HEK293 (cell line): ENCODE data around the gene NAV2.

Experiments used
- CTCF ChIP-seq: fragments of 450-650 bp; formaldehyde crosslinking; IDR thresholded peaks from 2 replicates; pipeline ENCODE4 v1.5.1; 2016; ENCODE audit warnings: missing biosample characterization, missing genetic modification characterization
- GLI2 ChIP-seq: fragments of 450-650 bp; formaldehyde crosslinking; IDR thresholded peaks from 2 replicates; pipeline ENCODE4; 2017; ENCODE audit warnings: missing biosample characterization, missing genetic modification characterization, low read depth, borderline replicate concordance
- HOXA7 ChIP-seq: sonication (generic); formaldehyde crosslinking; IDR thresholded peaks from 2 replicates; pipeline ENCODE4 v1.8.1; 2022; ENCODE audit warnings: missing genetic modification reagents, borderline replicate concordance
- HOXC10 ChIP-seq: sonication (generic); formaldehyde crosslinking; IDR thresholded peaks from 2 replicates; pipeline ENCODE4 v1.8.1; 2023; ENCODE audit warnings: mild to moderate bottlenecking, missing genetic modification reagents
- ZFP41 ChIP-seq: fragments of 450-650 bp; formaldehyde crosslinking; IDR thresholded peaks from 2 replicates; pipeline ENCODE4 v1.5.1; 2016; ENCODE audit warnings: missing biosample characterization, missing genetic modification characterization, borderline replicate concordance
- ZNF148 ChIP-seq: fragments of 450-650 bp; formaldehyde crosslinking; IDR thresholded peaks from 2 replicates; pipeline ENCODE4 v1.5.0; 2017; ENCODE audit warnings: missing biosample characterization, missing genetic modification characterization, borderline replicate concordance
- ZNF18 ChIP-seq: fragments of 450-650 bp; formaldehyde crosslinking; IDR thresholded peaks from 2 replicates; pipeline ENCODE4 v1.5.1; 2016; ENCODE audit warnings: missing biosample characterization, missing genetic modification characterization
- ZNF449 ChIP-seq: fragments of 450-650 bp; formaldehyde crosslinking; IDR thresholded peaks from 2 replicates; pipeline ENCODE4 v1.5.1; 2017; ENCODE audit warnings: missing biosample characterization, mild to moderate bottlenecking, missing genetic modification characterization, moderate library complexity
- ZNF548 ChIP-seq: fragments of 450-650 bp; formaldehyde crosslinking; IDR thresholded peaks from 2 replicates; pipeline ENCODE4 v1.5.1; 2016; ENCODE audit warnings: missing biosample characterization, missing genetic modification characterization
- ZNF701 ChIP-seq: fragments of 450-650 bp; formaldehyde crosslinking; IDR thresholded peaks from 2 replicates; pipeline ENCODE4 v1.5.1; 2016; ENCODE audit warnings: missing biosample characterization, missing genetic modification characterization
- ZSCAN23 ChIP-seq: fragments of 450-650 bp; formaldehyde crosslinking; IDR thresholded peaks from 2 replicates; pipeline ENCODE4 v1.5.1; 2016; ENCODE audit warnings: missing biosample characterization, missing genetic modification characterization
- TF ChIP-seq, protein P1 (sequence below): fragments of 450-650 bp; formaldehyde crosslinking; IDR thresholded peaks from 2 replicates; pipeline ENCODE4 v1.5.1; 2016; ENCODE audit warnings: missing biosample characterization, missing genetic modification characterization
- TF ChIP-seq, protein P2 (sequence below): fragments of 450-650 bp; formaldehyde crosslinking; IDR thresholded peaks from 2 replicates; pipeline ENCODE4 v1.5.1; 2016; ENCODE audit warnings: missing biosample characterization, missing genetic modification characterization

DNA sequence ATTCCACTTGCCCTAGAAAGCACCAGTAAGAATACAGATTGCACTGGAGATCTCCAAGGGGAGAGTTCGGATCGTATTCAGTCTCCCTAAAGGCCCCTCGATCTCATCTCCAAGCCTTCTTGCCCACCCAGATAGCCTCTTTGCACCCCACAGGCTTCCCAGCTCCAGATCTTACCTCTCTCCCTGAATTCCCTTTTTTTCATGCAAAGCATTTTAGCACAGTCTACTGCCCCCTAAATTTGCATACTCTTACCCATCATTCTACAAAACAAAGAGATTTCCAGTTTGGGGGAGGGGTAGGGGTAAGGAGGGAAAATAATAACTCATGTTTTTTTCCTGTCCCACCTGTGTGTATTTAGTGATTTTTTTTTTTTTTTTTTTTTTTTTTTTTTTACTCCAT is 105.2 kb downstream of the NAV2 start:
- TF ChIP-seq, protein P1, sequence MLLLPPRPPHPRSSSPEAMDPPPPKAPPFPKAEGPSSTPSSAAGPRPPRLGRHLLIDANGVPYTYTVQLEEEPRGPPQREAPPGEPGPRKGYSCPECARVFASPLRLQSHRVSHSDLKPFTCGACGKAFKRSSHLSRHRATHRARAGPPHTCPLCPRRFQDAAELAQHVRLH (tag by site-specific recombination): no peak
- TF ChIP-seq ZNF701 (no peak), ZFP41 (tag by site-specific recombination) (no peak), ZNF148 (tag by site-specific recombination) (no peak), HOXA7 (no peak), ZNF548 (tag by site-specific recombination) (no peak), HOXC10 (CRISPR knock-in tag) (no peak), CTCF (no peak), GLI2 (no peak), ZSCAN23 (tag by site-specific recombination) (no peak), ZNF18 (no peak), ZNF449 (no peak)
- TF ChIP-seq, protein P2, sequence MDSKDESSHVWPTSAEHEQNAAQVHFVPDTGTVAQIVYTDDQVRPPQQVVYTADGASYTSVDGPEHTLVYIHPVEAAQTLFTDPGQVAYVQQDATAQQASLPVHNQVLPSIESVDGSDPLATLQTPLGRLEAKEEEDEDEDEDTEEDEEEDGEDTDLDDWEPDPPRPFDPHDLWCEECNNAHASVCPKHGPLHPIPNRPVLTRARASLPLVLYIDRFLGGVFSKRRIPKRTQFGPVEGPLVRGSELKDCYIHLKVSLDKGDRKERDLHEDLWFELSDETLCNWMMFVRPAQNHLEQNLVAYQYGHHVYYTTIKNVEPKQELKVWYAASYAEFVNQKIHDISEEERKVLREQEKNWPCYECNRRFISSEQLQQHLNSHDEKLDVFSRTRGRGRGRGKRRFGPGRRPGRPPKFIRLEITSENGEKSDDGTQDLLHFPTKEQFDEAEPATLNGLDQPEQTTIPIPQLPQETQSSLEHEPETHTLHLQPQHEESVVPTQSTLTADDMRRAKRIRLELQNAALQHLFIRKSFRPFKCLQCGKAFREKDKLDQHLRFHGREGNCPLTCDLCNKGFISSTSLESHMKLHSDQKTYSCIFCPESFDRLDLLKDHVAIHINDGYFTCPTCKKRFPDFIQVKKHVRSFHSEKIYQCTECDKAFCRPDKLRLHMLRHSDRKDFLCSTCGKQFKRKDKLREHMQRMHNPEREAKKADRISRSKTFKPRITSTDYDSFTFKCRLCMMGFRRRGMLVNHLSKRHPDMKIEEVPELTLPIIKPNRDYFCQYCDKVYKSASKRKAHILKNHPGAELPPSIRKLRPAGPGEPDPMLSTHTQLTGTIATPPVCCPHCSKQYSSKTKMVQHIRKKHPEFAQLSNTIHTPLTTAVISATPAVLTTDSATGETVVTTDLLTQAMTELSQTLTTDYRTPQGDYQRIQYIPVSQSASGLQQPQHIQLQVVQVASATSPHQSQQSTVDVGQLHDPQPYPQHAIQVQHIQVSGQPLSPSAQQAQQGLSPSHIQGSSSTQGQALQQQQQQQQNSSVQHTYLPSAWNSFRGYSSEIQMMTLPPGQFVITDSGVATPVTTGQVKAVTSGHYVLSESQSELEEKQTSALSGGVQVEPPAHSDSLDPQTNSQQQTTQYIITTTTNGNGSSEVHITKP (tag by site-specific recombination): no peak
